GM23338 (cell line): Measurements from ENCODE around the gene SZRD1. TPM values are rescaled to one million over a fixed set of nuclear protein-coding genes. Genes with fewer than 3 reads are reported as not detected.

Source experiments
- ATAC-seq: fragments of 200-7000 bp; cut with Tn5 transposase; 3 replicates; pipeline ENCODE4 v1.9.1; 2020
- DNase-seq: peaks from one replicate; pipeline ENCODE4 v3.0.0-alpha.2; 2015; ENCODE audit warnings: low spot score
- H2AFZ ChIP-seq: fragments of 200-600 bp; sonication (generic); 2 replicates; pipeline ENCODE4 v1.8.0; 2016; ENCODE audit warnings: antibody characterized with exemption, mild to moderate bottlenecking, moderate library complexity
- H3F3A ChIP-seq: fragments of 200-600 bp; sonication (generic); replicated peaks from 2 replicates; pipeline ENCODE4 v1.8.0; 2017; ENCODE audit warnings: antibody characterized with exemption, mixed run types, low read depth
- H3K27ac ChIP-seq: fragments of 200-600 bp; sonication (generic); 2 replicates; pipeline ENCODE4 v1.6.1; 2016; ENCODE audit warnings: low read depth
- H3K27me3 ChIP-seq: fragments of 200-600 bp; sonication (generic); 2 replicates; pipeline ENCODE4 v1.8.0; 2016; ENCODE audit warnings: mild to moderate bottlenecking, mixed run types, moderate library complexity; ENCODE audit not compliant: insufficient read depth
- H3K36me3 ChIP-seq: fragments of 200-600 bp; sonication (generic); 2 replicates; pipeline ENCODE4 v1.8.0; 2016; ENCODE audit warnings: mild to moderate bottlenecking; ENCODE audit not compliant: insufficient read depth
- H3K4me1 ChIP-seq: fragments of 200-600 bp; sonication (generic); 2 replicates; pipeline ENCODE4 v1.8.0; 2016; ENCODE audit warnings: mild to moderate bottlenecking, moderate library complexity; ENCODE audit not compliant: insufficient read depth
- H3K4me2 ChIP-seq: fragments of 200-600 bp; sonication (generic); 2 replicates; pipeline ENCODE4 v1.7.1; 2017; ENCODE audit warnings: mixed run types
- H3K4me3 ChIP-seq: fragments of 200-600 bp; sonication (generic); 2 replicates; pipeline ENCODE4 v1.6.1; 2016; ENCODE audit warnings: mixed run types
- H3K79me2 ChIP-seq: fragments of 200-600 bp; sonication (generic); replicated peaks from 2 replicates; pipeline ENCODE4 v1.8.0; 2017; ENCODE audit warnings: mild to moderate bottlenecking; ENCODE audit not compliant: insufficient read depth
- H3K9me2 ChIP-seq: fragments of 200-600 bp; sonication (generic); 2 replicates; pipeline ENCODE4 v1.8.0; 2017; ENCODE audit not compliant: insufficient read depth
- H4K20me1 ChIP-seq: fragments of 200-600 bp; sonication (generic); replicated peaks from 2 replicates; pipeline ENCODE4 v1.8.0; 2017; ENCODE audit warnings: mild to moderate bottlenecking; ENCODE audit not compliant: insufficient read depth
- H3K27ac Mint-ChIP-seq: 2 replicates; pipeline ENCODE4 v1.8.0; 2020; ENCODE audit warnings: inconsistent platforms, mild to moderate bottlenecking, moderate library complexity, mixed read lengths
- H3K27me3 Mint-ChIP-seq: 3 replicates; pipeline ENCODE4 v1.8.0; 2022; ENCODE audit warnings: low read depth, mild to moderate bottlenecking, moderate library complexity, mixed read lengths, inconsistent platforms; ENCODE audit not compliant: insufficient read depth, poor library complexity
- H3K36me3 Mint-ChIP-seq: 3 replicates; pipeline ENCODE4 v1.8.0; 2021; ENCODE audit warnings: low read depth, mild to moderate bottlenecking, inconsistent platforms, moderate library complexity, mixed read lengths
- H3K4me1 Mint-ChIP-seq: 3 replicates; pipeline ENCODE4 v1.8.0; 2020; ENCODE audit warnings: mild to moderate bottlenecking, inconsistent platforms, mixed read lengths
- H3K4me3 Mint-ChIP-seq: 3 replicates; pipeline ENCODE4 v1.8.0; 2021; ENCODE audit warnings: moderate library complexity, mild to moderate bottlenecking, inconsistent platforms, mixed read lengths
- H3K9me3 Mint-ChIP-seq: 3 replicates; pipeline ENCODE4 v1.8.0; 2020; ENCODE audit warnings: moderate library complexity, mild to moderate bottlenecking, inconsistent platforms, mixed read lengths
- ETS1 ChIP-seq: IDR thresholded peaks from 2 replicates; pipeline ENCODE4 v1.6.1; 2016; ENCODE audit warnings: antibody characterized with exemption
- EZH2 ChIP-seq: fragments of 200-600 bp; sonication (generic); IDR thresholded peaks from one replicate; pipeline ENCODE4 v1.8.0; 2017; ENCODE audit warnings: antibody characterized with exemption, mild to moderate bottlenecking, low read depth; ENCODE audit not compliant: unreplicated experiment
- EZH2phosphoT487 ChIP-seq: fragments of 200-600 bp; sonication (generic); IDR thresholded peaks from one replicate; pipeline ENCODE4 v1.8.1; 2018; ENCODE audit warnings: antibody characterized with exemption; ENCODE audit not compliant: unreplicated experiment
- JUNB ChIP-seq: IDR thresholded peaks from one replicate; pipeline ENCODE4 v1.6.1; 2016; ENCODE audit warnings: antibody characterized with exemption; ENCODE audit not compliant: unreplicated experiment
- NANOG ChIP-seq: IDR thresholded peaks from 2 replicates; pipeline ENCODE4 v1.6.1; 2016; ENCODE audit warnings: antibody characterized with exemption, borderline replicate concordance
- POLR2AphosphoS5 ChIP-seq: IDR thresholded peaks from 2 replicates; pipeline ENCODE4 v1.6.1; 2016; ENCODE audit warnings: antibody characterized with exemption, low read depth
- REST ChIP-seq: IDR thresholded peaks from one replicate; pipeline ENCODE4 v1.6.1; 2018; ENCODE audit warnings: antibody characterized with exemption; ENCODE audit not compliant: unreplicated experiment
- STAT1 ChIP-seq: IDR thresholded peaks from one replicate; pipeline ENCODE4 v1.6.1; 2016; ENCODE audit warnings: antibody characterized with exemption; ENCODE audit not compliant: unreplicated experiment
- ZNF114 ChIP-seq: fragments of 250-450 bp; sonication (Bioruptor Pico); IDR thresholded peaks from 2 replicates; pipeline ENCODE4 v1.5.0; 2020; ENCODE audit warnings: mild to moderate bottlenecking, moderate library complexity
- ZNF331 ChIP-seq: fragments of 250-450 bp; sonication (Bioruptor Pico); IDR thresholded peaks from 2 replicates; pipeline ENCODE4 v1.5.0; 2020; ENCODE audit warnings: low read depth, mild to moderate bottlenecking, moderate library complexity
- ZNF462 ChIP-seq: fragments of 250-450 bp; sonication (Bioruptor Pico); IDR thresholded peaks from 2 replicates; pipeline ENCODE4 v1.5.0; 2020; ENCODE audit warnings: mild to moderate bottlenecking, moderate library complexity
- polyA plus RNA-seq: library from polyadenylated mRNA; unstranded; fragments of >200 nt; fragmentation: Nextera tagmentation; extraction: Ambion mirVana; gene quantifications from 2 replicates; pipeline ENCODE4 v1.2.1, GENCODE V29; 2016
- total RNA-seq: library from RNA; depleted of rRNA; stranded (reverse); fragments of >200 nt; shearing (Covaris generic); gene quantifications from 2 replicates; pipeline ENCODE4 v1.2.3, GENCODE V29; 2014

Gene SZRD1
- total and polyA plus RNA-seq, 2 experiments from 2014 or later = 32.5 to 70.9 TPM

GRCh38 chr1:16402742-16403141 lies 35.7 kb downstream of the SZRD1 start (continued):
- TF ChIP-seq REST = no peak
- TF ChIP-seq EZH2 = no peak
- no peak for TF ChIP-seq STAT1
- no peak for TF ChIP-seq POLR2AphosphoS5
- no peak for TF ChIP-seq ZNF331 (CRISPR knock-in tag)
- no peak for TF ChIP-seq JUNB
- TF ChIP-seq ZNF114 (CRISPR knock-in tag) = no peak
- TF ChIP-seq ETS1 = no peak
- TF ChIP-seq NANOG = no peak
- TF ChIP-seq EZH2phosphoT487 = no peak

- no peak overlapping the region for H3K27ac Mint-ChIP-seq
- ATAC-seq = no peak
Observed at GRCh38 chr1:16405441-16405840, 38.4 kb downstream of the SZRD1 start.

More at GRCh38 chr1:16405441-16405840, 38.4 kb downstream of the SZRD1 start:
- Histone ChIP-seq H3K79me2 (no peaks in the 10 kb centered on the region), H3F3A (no peaks in the 10 kb centered on the region), H3K4me1 (no peaks in the 10 kb centered on the region), H3K36me3 (no peaks in the 10 kb centered on the region), H3K4me2 (no peak overlapping the region), H3K9me2 (no peaks in the 10 kb centered on the region), H3K27me3 (no peaks in the 10 kb centered on the region), H3K27ac (no peak overlapping the region), H2AFZ (no peak overlapping the region), H4K20me1 (no peaks in the 10 kb centered on the region; the same call in 1 of the 2 replicates), H3K4me3 (no peak overlapping the region)
- Mint-ChIP-seq H3K4me1 (peaks cover 6% of the 10 kb centered on the region; the same call in 2 of the 3 replicates), H3K27me3 (peaks cover 15% of the 10 kb centered on the region), H3K36me3 (no peaks in the 10 kb centered on the region), H3K4me3 (no peak overlapping the region), H3K9me3 (no peaks in the 10 kb centered on the region; the same call in 2 of the 3 replicates)
- TF ChIP-seq REST = no peak
- TF ChIP-seq ZNF462 (CRISPR knock-in tag) = no peak
- TF ChIP-seq STAT1 = no peak
- no peak for TF ChIP-seq POLR2AphosphoS5
- no peak for TF ChIP-seq JUNB
- TF ChIP-seq EZH2phosphoT487 = no peak
- DNase-seq = no peak
